ENCODE measurements around the gene TBC1D32.
A peak's percentile ranks its signal among the peaks of the same experiment; 100 is the strongest.
"Not testable (repeated sequence)": the region's sequence is repeated elsewhere in the genome, so short reads cannot be mapped to it uniquely, and the experiment has no call there.

The TBC1D32 gene, protein sequence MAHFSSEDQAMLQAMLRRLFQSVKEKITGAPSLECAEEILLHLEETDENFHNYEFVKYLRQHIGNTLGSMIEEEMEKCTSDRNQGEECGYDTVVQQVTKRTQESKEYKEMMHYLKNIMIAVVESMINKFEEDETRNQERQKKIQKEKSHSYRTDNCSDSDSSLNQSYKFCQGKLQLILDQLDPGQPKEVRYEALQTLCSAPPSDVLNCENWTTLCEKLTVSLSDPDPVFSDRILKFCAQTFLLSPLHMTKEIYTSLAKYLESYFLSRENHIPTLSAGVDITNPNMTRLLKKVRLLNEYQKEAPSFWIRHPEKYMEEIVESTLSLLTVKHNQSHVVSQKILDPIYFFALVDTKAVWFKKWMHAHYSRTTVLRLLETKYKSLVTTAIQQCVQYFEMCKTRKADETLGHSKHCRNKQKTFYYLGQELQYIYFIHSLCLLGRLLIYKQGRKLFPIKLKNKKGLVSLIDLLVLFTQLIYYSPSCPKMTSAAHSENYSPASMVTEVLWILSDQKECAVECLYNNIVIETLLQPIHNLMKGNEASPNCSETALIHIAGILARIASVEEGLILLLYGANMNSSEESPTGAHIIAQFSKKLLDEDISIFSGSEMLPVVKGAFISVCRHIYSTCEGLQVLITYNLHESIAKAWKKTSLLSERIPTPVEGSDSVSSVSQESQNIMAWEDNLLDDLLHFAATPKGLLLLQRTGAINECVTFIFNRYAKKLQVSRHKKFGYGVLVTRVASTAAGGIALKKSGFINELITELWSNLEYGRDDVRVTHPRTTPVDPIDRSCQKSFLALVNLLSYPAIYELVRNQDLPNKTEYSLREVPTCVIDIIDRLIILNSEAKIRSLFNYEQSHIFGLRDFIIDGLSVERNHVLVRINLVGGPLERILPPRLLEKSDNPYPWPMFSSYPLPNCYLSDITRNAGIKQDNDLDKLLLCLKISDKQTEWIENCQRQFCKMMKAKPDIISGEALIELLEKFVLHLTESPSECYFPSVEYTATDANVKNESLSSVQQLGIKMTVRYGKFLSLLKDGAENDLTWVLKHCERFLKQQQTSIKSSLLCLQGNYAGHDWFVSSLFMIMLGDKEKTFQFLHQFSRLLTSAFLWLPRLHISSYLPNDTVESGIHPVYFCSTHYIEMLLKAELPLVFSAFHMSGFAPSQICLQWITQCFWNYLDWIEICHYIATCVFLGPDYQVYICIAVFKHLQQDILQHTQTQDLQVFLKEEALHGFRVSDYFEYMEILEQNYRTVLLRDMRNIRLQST

DNA sequence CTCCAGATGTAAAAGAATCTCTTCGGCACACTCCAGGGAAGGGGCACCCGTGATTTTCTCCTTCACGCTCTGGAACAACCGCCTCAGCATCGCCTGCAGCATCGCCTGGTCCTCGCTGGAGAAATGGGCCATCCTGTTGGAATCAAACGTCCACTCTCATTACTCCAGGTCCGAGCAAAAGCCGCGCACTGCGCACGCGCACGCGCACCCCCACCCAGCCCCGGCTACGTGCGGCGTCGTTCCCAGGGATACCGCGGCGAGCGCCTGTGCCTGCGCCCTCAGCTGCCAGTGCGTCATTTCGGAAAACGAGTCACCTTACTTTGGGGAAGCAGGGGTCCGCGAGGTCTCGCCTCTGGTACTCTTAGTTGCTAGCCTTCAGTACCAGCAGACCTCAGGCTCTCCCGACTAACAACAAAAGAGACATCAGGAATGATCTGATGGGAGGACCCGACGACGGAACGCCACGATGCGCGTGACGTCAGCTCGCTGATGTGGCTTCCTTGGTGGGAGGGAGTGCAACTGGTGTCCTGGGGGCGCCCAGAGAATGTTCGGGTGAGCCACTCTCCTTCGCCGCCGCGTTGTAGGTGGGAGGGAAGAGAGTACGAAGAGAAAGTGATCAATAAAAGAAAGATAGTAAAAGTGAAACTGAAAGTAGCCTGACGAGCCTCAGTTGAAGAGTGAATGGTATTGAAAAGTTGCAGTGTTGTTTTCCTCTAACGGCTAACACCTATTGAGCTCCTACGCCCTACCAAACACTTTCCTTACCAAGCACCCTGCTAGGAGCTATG lies at the start of gene TBC1D32:
TBC1D32 (minus strand) TSS at position 182 of the 788 bp plus-strand sequence; CDS start at position 132, 50 bp downstream.
- peak; percentile 68 for DNase-seq (ENCODE audit: low read depth)

- DNase-seq (ENCODE audit: low read depth) = no peak
These were observed 49.2 kb upstream of the TBC1D32 start for GRCh38 chr6:121383478-121383877.

DNA sequence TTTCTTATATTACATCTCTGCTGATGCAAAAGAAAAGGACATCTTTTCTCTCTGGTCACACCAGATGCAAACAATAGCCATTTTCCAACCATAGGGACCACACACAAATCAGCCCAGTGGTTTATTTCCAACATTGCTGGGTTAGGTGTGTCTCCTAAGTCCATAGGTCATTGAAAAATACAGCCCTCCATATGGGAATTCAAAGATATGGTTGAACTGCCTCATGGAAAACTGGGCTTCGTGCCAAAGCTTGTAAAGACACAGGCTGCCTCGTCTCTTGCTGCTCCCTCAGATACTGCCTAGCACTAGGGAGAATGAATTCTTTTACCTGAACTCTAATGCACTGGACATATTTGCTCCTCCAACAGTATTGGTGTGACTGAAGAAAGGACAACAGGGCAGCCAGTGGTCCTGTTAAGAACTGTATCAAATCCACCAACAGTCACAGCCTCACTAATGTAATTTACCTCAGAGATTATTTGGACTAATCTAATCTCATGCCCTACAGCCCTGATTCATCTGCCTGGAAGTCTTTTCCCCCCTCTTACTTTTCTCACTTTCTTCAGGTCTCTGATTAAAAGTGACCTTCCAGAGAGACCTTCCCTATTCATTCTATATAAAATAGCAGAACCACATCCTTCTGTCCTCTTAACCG lies 48.3 kb upstream of the TBC1D32 start:
- no peak for DNase-seq (ENCODE audit: low read depth)

- no peak for DNase-seq (ENCODE audit: low read depth)
These were observed 42.1 kb upstream of the TBC1D32 start for GRCh38 chr6:121376411-121376810.

DNA sequence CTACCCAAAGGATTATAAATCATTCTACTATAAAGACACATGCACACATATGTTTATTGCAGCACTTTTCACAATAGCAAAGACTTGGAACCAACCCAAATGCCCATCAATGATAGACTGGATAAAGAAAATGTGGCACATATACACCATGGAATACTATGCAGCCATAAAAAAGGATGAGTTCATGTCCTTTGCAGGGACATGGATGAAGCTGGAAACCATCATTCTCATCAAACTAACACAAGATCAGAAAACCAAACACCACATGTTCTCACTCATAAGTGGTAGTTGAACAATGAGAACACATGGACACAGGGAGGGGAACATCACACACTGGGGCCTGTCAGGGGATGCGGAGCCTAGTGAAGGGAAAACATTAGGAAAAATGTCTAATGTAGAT lies 39.9 kb upstream of the TBC1D32 start:
- not testable (repeated sequence) for DNase-seq (ENCODE audit: low read depth)

DNA sequence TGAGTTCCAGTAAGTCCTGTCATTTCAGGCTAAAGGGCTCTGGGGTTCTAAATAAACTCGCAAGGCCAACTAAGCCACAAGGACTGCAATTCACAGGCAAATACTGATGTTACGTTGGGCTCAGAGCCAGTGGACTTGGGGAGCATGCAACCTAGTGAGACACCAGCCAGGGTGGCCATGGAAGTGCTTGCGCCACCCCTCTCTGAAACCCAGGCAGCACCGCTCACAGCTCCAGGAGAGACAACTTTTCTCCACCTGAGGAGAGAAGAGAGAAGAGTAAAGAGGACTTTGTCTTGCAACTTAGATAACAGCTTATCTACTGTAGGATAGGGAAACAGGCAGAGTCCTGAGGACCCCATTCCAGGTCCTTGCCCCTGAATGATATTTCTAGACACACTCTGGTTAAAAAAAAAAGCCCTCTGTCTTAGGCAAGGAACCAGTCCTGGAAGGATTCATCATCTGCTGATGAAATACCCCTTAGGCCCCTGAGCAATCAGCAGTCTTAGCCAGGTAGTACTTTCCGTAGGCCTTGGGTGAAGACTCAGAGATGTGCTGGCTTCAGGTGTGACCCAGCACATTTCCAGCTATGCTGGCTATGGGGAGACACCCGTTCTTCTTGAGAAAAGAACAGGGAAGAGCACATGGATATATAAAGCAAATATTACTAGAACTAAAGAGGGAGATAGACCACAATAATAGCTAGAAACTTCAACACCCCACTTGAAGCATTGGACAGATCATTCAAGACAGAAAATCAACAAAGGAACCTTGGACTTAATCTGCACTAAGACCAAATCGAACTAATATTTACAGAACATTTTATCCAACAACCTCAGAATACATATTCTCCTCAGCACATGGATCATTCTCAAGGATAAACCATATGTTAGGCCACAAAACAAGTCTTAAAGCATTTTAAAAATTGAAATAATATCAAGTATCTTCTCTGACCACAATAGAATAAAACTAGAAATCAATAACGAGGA lies 31.5 kb upstream of the TBC1D32 start:
- no peak for DNase-seq (ENCODE audit: low read depth)

- no peak for DNase-seq (ENCODE audit: low read depth)
These were observed 22.3 kb upstream of the TBC1D32 start for GRCh38 chr6:121356575-121356974.

- no peak for DNase-seq (ENCODE audit: low read depth)
These were observed 20.5 kb upstream of the TBC1D32 start for GRCh38 chr6:121354764-121355163.

DNA sequence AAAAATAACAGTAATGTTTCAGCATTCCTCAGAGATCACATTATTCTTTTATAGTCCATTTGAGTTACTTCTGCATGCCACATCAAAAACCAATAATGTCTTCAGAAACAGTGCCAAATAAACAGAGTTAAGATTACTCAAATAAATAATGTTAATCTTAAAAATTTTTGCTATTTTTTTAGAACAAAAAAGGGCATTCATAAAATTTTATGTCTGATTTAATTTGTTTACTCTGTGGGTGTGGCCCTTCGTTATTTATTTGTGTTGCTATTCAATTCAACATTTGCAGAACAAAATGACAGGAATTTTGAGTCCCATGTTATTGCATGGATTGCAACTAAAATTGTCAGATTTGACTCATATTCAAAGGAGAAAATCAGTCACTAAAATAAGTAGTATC lies 18.7 kb upstream of the TBC1D32 start:
- DNase-seq (ENCODE audit: low read depth) = no peak

- DNase-seq (ENCODE audit: low read depth) = no peak
These were observed 17.6 kb upstream of the TBC1D32 start for GRCh38 chr6:121351916-121352315.

DNA sequence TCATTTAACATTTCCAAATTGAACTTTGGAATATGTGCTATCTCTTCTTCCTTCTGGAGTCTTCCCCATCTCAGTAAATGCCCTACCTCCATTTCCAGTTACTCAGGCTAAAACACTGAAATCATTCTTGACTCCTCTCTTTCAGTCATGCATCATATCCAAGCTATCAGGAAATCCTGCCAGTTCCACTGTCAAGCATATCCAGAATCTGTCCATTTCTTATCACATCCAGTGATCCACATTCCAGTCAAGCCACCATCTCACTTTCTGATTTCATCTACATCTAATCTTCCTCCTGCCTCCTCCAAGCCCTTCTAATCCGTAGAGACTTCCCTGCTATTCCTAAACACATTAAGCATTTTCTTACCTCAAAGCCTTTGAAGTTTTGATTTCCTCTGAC lies 15.3 kb upstream of the TBC1D32 start:
- DNase-seq (ENCODE audit: low read depth) = no peak

DNA sequence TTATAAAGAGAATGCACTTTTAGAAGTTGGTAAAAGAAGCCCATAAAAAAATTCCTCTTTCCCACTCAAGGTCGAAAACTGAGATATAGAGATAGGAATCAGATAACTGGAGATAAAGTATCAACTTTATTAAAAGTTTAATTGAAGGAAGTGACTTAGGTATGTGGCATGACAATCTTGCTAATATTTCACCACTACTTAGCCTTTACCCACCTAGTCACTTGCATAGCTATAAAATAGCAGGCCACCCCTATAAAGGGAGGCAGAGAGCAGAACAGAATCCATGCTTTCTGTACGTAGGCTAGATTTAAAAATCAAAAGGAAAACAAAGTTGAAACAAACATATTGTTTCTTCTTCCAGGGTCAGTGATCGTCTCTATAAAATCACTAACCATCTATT lies 13.2 kb upstream of the TBC1D32 start:
- no peak for DNase-seq (ENCODE audit: low read depth)

DNA sequence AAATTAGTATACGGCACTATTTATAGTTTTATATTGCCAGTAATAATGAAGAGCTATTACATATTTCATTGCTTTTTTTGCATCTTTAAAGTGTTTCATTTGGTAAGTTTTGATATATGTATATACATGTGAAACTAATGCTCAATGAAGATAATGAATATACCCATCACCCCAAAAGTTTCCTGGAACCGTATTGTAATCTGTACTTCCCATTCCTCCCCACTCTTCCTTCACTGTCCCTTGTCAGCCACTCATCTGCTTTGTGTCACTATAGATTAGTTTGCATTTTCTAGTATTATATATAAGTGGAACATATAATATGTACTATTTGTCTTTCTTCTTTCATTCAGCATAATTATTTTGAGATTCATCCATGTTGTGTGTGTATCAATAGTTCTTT lies 10.3 kb upstream of the TBC1D32 start:
- no peak for DNase-seq (ENCODE audit: low read depth)

GRCh38 chr6:121339639-121340226 lies 5.5 kb upstream of the TBC1D32 start:
- no peak for DNase-seq (ENCODE audit: low read depth)

DNA sequence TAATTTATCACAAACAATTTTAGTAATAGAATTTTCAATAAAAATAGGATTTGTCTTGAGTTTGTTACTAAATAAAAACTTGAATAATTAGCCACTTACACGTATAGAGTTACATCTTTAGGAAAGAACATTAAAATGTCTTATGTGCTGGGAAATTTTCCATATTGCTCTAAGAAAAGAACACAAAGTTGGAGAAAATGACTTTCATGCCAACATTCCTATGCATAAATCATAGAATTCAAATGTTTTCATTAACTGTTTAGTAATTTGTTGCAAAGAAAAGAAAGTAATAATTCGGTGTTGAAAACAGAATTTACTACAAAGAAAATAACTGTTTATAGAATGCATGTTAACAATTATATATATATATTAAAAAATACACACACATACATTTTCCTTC lies 4.7 kb upstream of the TBC1D32 start:
- no peak for DNase-seq (ENCODE audit: low read depth)

DNA sequence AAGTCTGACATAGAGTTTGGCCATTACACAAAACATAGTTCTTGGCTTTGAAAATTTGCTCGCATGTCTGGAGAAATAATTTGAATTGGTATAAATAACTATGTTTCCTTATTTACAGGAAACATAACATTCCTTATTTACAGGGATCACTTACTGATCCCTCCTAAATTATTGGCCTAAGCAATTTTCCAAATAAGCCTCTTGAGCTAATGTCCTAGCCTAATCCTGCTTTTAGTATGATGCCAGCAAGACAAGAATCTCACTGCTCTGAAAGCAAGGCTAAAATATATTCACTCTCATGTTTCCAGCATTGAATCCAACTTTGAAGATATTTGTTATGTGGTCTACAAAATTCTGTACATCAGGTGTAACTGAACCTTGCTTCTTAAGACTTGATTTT lies 4.1 kb upstream of the TBC1D32 start:
- DNase-seq (ENCODE audit: low read depth) = no peak

- no peak for DNase-seq (ENCODE audit: low read depth)
These were observed 1.1 kb upstream of the TBC1D32 start for GRCh38 chr6:121335087-121336008.

- not testable (repeated sequence) for DNase-seq (ENCODE audit: low read depth)
These were observed 586 bp downstream of the TBC1D32 start for GRCh38 chr6:121333694-121334093.

All from non-pigmented ciliary epithelial cell (primary cell).